Measurements from ENCODE around the gene DBNDD2.
A peak's percentile ranks its signal among the peaks of the same experiment; 100 is the strongest.

Gene DBNDD2

GRCh38 chr20:45407783-45408645 is at the start of gene DBNDD2:
TSS of gene DBNDD2 (plus strand) at chr20:45408289. CDS start at chr20:45408468, 179 bp downstream.
- DNase-seq (ENCODE audit: extremely low read depth, low read depth) = no peak
- no peak for TF ChIP-seq CTCF (IDR thresholded peaks at IDR 0.05; ENCODE audit: low read depth, low read length)

GRCh38 chr20:45359069-45359405 is 49.1 kb upstream of the DBNDD2 start:
- no peak for TF ChIP-seq CTCF (IDR thresholded peaks at IDR 0.05; ENCODE audit: low read depth, low read length)
- DNase-seq (ENCODE audit: extremely low read depth, low read depth) = no peak

GRCh38 chr20:45359406-45360148 is 48.5 kb upstream of the DBNDD2 start:
- TF ChIP-seq CTCF (IDR thresholded peaks at IDR 0.05; ENCODE audit: low read depth, low read length) = no peak
- no peak for DNase-seq (ENCODE audit: extremely low read depth, low read depth)

GRCh38 chr20:45361793-45362192 is 46.3 kb upstream of the DBNDD2 start:
- no peak for DNase-seq (ENCODE audit: extremely low read depth, low read depth)
- no peak for TF ChIP-seq CTCF (IDR thresholded peaks at IDR 0.05; ENCODE audit: low read depth, low read length)

GRCh38 chr20:45362804-45363610 is 45.1 kb upstream of the DBNDD2 start, which contains the start of gene SYS1:
TSS of gene SYS1 (plus strand) at chr20:45363156. CDS start at chr20:45363532, 376 bp downstream.
- peak; percentile 83 for TF ChIP-seq CTCF (IDR thresholded peaks at IDR 0.05; ENCODE audit: low read depth, low read length)
- peak; percentile 97 for DNase-seq (ENCODE audit: extremely low read depth, low read depth)

- DNase-seq (ENCODE audit: extremely low read depth, low read depth) = no peak
Measured at GRCh38 chr20:45363611-45364492, 44.2 kb upstream of the DBNDD2 start.

More at GRCh38 chr20:45363611-45364492, 44.2 kb upstream of the DBNDD2 start:
- no peak for TF ChIP-seq CTCF (IDR thresholded peaks at IDR 0.05; ENCODE audit: low read depth, low read length)
